PC-9 (cell line): ENCODE measurements around the gene CMTM8.

Source experiments
- EZH2 ChIP-seq: fragments of 200-600 bp; sonication (generic); IDR thresholded peaks from 2 replicates; pipeline ENCODE4 v1.8.0; 2017; ENCODE audit warnings: antibody characterized with exemption, low read depth
- TF ChIP-seq, protein P1 (sequence below): fragments of 200-600 bp; sonication (generic); conservative IDR thresholded peaks from 2 replicates; pipeline ENCODE4 v1.6.1; 2017; ENCODE audit warnings: mixed run types, antibody characterized with exemption, mild to moderate bottlenecking, moderate library complexity

DNA sequence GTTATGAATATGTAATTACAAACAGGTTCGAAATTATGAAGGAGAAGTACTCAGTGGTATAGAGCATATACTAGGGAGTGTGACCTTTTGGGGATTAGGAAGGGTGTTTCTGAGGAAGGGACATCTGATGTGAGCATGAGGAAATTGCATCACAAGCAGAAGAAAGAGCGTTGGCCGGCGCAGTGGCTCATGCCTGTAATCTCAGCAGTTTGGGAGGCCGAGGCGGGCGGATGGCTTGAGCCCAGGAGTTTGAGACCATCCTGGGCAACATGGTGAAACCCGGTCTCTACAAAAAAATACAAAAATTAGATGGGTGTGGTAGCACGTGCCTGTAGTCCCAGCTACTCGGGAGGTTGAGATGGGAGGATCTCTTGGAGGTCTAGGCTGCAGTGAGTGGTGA lies 160.1 kb downstream of the CMTM8 start:
- TF ChIP-seq, protein P1, sequence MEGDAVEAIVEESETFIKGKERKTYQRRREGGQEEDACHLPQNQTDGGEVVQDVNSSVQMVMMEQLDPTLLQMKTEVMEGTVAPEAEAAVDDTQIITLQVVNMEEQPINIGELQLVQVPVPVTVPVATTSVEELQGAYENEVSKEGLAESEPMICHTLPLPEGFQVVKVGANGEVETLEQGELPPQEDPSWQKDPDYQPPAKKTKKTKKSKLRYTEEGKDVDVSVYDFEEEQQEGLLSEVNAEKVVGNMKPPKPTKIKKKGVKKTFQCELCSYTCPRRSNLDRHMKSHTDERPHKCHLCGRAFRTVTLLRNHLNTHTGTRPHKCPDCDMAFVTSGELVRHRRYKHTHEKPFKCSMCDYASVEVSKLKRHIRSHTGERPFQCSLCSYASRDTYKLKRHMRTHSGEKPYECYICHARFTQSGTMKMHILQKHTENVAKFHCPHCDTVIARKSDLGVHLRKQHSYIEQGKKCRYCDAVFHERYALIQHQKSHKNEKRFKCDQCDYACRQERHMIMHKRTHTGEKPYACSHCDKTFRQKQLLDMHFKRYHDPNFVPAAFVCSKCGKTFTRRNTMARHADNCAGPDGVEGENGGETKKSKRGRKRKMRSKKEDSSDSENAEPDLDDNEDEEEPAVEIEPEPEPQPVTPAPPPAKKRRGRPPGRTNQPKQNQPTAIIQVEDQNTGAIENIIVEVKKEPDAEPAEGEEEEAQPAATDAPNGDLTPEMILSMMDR, result no peak
- TF ChIP-seq EZH2, result no peak
